Activated CD4-positive, CD25-positive, alpha-beta regulatory T cell treated with anti-CD3 and anti-CD28 coated beads, Interleukin-2, amount 50 U/mL, for 72 hours (primary cell): ENCODE results near the gene PER2.

Experiments used
- DNase-seq: peaks from one replicate; pipeline ENCODE4 v3.0.0; 2021

PER2 gene

GRCh38 chr2:238241970-238242369 lies 46.4 kb downstream of the PER2 start:
- no peak for DNase-seq

- DNase-seq = no peak
Measured at GRCh38 chr2:238240757-238241711, 47.4 kb downstream of the PER2 start.

DNA sequence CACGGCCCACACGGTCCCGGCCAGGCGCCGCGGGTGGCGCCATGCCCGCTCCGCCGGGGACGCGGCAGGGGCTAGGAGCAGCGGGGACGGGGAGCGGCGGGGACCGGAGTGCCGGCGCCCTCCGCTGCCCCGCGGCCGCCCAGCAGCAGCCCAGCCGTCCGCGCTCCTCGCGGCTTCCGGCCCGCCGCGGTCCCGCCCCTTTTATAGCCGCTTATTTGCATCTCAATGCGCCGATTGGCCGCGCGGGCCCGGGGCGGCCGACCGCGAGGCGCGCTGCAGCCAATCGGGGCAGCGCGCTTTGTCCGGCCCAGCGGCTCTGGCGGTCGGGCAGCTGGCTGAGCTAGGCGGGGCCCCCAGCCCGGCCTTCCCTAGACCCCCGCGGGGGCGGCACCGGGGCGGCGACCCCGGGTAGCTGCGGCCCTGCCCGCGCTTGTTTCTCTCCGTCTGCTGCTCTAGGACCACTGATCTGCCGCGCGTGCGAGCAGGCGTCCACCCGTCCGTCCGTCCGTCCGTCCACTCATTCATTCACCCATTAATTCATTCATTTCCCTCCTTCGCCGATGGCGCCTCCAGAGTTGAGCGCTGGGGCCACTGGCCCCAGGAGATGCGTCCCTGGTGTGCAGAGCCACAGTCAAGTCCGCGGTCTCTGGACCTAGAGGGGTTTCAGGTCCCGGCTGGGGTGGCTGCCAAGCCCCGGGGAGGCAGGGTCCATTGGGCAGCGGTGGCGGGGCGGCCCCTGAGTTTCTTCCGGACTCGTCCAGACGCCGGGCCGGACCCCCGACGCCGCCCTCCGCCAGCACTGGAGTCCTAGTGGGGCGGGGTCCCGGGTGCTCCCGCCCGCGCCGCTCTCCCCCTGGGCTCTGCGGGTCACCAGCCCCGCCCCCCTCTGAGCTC lies 48.3 kb downstream of the PER2 start, which contains the start of gene HES6:
HES6 (minus strand) TSS at position 176 of the 894 bp plus-strand sequence; CDS start at position 43, 133 bp downstream.
- DNase-seq = peak; percentile 85

DNA sequence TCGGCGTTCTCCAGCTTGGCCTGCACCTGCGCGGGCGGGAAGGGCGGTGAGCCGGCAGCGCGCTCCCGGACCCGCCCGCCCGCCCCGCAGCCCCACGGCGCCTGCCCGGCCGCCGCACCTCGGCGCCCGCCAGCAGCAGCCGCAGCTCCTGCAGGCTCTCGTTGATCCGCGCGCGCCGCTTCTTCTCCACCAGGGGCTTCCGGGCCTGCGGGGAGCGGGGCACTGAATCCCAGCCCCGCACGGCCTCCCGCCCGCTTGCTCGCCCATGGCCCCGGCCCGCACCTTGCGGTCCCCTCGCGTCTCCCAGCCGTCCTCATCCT lies 48.9 kb downstream of the PER2 start:
- DNase-seq = no peak

GRCh38 chr2:238238766-238239542 lies 49.5 kb downstream of the PER2 start:
- peak; percentile 52 for DNase-seq

DNA sequence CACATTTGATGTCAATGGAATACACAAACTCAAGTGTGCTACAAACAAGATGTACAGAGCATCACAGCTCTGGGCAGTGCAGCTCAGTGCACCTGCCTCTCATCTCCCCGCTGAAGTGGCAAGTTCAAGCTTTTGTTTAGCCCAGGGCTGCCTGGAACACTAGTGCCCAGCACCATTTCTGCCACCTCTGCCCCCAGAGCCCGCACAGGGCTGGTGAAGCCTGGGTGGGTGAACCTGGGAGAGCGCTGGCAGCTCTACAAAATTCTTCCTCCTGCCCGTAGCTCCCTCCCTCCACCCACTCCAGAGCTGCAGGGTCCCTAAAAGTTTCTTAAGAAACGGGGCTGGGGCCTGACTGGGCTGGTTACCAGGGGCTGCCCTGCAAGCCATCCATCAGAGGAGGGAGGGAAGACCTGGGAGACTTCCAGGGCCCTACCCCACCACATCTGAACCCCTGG lies 50.1 kb downstream of the PER2 start:
- no peak for DNase-seq

- no peak for DNase-seq
Measured at GRCh38 chr2:238237431-238238135, 50.8 kb downstream of the PER2 start.

- DNase-seq = no peak
Measured at GRCh38 chr2:238236571-238236970, 51.8 kb downstream of the PER2 start.

GRCh38 chr2:238235856-238236255 lies 52.6 kb downstream of the PER2 start:
- DNase-seq = no peak

DNA sequence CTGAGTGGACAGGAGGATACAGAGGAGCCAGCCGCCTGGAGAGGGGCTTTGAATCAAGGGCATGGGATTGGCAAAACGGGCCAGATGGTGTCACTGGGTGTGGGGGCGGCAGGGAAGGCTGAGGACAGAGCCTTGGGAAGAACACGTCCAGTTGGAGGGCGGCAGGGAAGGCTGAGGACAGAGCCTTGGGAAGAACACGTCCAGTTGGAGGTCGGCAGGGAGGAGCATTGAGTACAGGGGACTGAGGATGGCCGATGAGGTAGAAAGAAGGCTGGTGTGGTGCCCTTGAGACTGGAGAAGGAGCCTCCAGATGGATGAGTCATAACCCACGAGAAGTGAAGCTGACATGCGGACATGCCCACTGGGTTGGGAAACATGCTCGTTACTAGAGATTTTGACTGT lies 53.1 kb downstream of the PER2 start:
- no peak for DNase-seq

GRCh38 chr2:238233625-238234024 lies 54.8 kb downstream of the PER2 start:
- DNase-seq = no peak

DNA sequence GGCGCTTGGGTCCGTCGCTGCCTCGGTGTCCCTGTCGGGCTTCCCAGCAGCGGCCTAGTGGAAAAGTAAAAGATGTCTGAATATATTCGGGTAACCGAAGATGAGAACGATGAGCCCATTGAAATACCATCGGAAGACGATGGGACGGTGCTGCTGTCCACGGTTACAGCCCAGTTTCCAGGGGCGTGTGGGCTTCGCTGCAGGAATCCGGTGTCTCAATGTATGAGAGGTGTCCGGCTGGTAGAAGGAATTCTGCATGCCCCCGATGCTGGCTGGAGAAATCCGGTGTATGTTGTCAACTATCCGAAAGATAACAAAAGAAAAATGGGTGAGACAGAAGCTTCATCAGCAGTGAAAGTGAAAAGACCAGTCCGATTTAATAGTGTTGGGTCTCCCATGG lies 56.6 kb downstream of the PER2 start:
- DNase-seq = no peak

DNA sequence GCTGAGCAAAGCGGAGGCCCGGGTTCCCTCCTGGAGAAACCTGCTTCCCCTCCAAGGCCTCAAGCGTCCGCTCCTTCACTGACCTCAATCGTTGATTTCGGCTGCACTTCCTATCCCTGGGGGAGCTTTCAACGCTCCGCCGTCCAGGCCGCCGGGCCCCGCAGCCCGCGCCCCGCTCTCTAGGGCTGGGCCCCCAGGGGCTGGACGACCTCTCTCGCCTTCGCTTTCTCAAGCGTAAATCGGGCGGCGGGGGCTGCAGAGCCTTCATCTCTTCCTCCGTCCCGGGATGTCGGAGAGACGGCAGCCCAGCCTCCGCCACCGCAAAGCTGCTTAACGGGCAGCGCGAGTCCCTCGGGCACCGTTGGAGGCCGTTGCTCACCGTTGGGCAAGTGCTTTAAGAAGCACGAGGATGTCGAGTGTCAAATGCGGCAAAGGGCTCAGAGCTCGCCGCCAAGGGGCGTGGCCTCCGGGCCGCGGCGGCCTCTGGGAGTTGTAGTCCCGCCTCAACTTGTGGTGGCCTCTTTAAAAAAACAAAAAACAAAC lies 57.1 kb downstream of the PER2 start:
- DNase-seq = peak; percentile 70

GRCh38 chr2:238230699-238231098 lies 57.7 kb downstream of the PER2 start:
- no peak for DNase-seq

DNA sequence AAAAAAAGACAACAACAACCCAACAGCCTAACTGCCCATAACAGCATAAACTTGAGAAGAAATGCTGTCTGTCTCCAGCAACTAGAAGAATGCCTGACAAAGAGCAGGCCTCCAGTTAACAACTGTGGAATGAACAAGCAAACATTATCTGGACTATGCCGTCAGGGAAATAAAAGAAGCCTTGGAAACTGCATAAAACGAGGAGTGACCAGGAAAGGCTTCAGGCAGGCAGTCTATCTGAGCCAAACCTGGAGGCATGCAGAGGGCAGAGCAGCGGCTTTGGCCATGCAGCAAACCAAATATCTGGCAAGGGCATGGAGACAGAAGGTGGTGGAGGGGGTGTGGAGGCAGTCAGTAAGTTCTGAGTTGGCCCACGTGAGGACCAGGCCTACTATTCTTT lies 59.7 kb downstream of the PER2 start:
- DNase-seq = no peak

DNA sequence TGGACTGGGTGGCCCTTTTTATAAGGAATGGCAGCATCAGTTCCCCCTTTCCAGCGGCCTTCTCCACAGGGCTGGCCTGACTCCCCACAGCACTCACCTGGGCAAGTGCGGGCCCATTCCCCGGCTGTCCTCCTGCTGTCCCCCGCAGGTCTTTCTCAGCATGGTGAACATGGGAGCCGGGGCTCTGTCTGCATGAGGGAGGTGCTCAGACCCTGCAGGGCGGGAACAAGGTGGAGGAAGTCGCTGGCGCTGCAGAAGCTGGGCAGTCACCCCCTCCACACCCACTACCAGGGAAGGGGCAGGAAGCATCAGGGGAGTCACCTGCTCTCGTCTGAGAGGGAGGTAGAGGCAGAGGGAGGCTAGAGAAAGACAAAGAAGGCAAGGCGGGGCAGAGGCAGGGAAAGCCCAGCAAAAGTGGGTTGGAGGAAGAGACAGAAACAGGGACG lies 60.8 kb downstream of the PER2 start:
- no peak for DNase-seq

DNA sequence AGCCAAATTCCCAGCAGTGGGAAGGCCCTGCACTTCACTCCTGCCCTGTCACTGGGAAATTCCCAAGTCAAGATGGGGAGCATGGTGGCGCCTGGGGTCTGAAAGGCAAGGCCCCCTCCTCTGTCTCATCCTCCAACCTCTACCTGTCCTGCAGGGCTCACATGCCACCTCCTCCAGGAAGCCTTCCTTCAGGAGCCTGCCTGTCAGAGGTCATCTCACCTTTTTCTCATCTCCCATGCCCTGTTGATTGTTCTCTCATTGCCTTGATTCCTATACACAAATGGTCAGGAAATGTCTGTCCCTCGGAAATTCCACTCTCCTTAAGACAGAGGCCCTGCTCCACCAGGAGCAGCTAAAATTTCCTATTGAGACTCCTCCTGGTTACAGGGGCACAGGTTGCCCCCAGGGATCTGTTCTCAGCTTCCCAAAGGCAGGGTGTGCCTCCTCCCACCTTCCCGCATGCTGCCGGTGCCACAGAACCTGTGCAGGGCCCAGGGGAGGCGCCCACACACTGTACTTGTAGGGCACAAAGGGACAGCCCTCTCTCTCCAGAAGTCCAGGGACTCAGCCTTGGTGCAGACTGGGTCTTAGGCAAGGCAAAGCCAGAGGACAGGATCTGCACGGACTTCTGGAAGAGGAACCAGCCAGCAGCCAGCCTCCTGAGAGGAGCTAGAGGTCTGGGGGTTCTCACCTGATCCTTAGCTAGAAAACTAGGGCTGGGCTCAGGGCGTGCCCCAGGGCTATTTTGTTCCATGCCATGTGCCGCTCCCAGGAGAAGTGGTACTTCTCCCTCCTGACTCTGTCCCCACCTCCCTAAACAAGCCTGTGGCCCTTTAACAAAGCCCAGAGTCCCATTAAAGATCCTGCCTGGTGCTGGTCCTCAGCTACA lies 61.5 kb downstream of the PER2 start:
- DNase-seq = no peak

DNA sequence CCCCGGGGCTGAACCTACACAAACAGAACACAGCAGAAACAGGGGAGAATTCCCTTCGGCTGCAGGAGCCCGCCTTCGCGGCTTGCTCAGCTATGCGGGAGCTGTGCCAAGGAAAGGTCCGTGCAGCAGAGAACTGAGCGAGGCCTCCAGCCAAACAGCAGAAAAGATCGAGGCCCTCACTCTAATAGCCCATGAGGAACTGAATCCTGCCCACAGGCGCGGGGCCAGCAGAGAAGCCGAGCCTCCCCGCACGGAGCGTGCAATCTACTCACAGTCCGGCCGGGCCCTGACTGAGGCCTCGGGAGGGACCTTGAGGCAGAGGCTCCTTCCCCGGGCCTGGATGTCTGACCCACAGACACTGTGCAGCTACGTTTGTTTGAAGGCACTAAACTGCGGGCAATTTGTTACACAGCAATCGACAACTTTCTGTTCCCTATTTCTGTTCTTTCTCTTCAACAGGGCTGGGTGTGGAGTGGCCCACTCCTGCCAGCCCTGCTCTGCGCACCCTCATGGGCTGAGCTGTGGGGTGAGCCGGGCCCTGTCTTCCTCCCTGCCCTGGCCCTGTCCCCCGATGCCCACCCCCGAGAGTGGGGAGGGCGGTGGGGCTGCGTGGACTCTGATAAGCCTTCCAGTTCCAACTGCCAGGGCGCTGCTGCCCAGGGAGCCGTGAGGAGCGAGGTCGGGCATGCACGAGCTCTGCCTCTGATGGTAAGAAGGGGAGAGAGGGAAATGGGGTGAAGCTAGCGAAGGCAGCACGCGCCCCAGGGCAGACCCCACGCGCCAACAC lies 62.3 kb downstream of the PER2 start:
- DNase-seq = no peak

DNA sequence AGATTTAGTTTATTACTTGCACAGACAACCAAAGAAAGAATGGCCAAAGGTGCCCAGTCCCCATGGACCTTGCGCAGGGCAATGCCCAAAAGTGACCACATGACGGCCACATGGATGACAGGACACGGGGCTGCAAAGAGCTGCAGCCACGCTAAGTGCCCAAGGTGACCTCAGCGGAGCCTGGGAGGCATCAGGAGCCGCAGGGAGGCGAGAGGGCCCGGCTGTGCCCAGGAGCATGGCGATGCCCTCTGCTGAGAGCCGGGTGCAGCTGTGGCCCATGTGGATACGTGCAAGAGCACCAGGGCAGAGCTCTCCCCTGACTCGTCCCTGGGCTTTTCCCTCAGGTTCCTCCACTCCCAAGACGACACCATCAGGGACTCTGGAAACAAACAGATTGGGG lies 63.3 kb downstream of the PER2 start:
- DNase-seq = no peak
